ENCODE measurements around the gene TCTA.

- TF ChIP-seq CTCF (IDR thresholded peaks at IDR 0.05 in 4 of 5, conservative IDR thresholded peaks at IDR 0.05 in 1 of 5), result no peak
- TF ChIP-seq POLR2A (IDR thresholded peaks at IDR 0.05), result no peak
Measured at GRCh38 chr3:49445391-49445790, 33.2 kb downstream of the TCTA start.

Measured in gastrocnemius medialis (tissue), 4 donors.